ENCODE results near the gene HS2ST1. TPM values are rescaled to one million over a fixed set of nuclear protein-coding genes. Genes with fewer than 3 reads are reported as not detected.

HS2ST1 gene
- total RNA-seq, 2 donors from 2014 or later = 11.5 to 11.7 TPM

DNA sequence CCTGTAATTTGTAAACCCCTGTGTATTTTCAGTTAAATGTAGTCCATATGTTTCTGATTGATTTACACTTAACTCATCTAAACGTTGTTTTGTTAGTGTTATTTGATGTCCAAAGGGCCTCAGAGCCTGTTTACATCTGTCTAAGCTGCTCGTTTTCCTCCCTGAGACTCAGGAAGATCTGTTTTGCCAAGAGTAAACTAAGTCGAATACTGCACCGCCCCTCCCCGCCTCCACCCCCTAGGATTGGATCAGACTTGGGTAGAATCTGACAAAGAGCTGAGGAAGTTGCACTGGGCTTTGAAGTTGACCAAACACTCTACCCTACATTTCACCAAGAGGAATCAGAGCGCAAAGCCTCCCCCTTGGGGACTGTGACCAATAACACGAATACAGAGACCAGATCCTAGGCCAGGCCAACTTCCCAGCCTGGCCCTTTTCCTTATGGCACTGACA, 207.3 kb downstream of the HS2ST1 start:
- WGBS = 58% methylated on average over 7 of the region's 7 CpGs
- no peaks in the 10 kb centered on the region for H3K27me3 ChIP-seq (replicated peaks; ENCODE audit: insufficient read depth)
- no peak overlapping the region for H3K27ac ChIP-seq
- no peak for TF ChIP-seq CTCF (IDR thresholded peaks at IDR 0.05)
- TF ChIP-seq POLR2AphosphoS5 (IDR thresholded peaks at IDR 0.05) = no peak
- TF ChIP-seq POLR2A (IDR thresholded peaks at IDR 0.05) = no peak
- no peak overlapping the region for H3K4me3 ChIP-seq
- H3K36me3 ChIP-seq = no peaks in the 10 kb centered on the region
- no peak for DNase-seq (ENCODE audit: low spot score)
- H3K4me1 ChIP-seq (replicated peaks) = no peaks in the 10 kb centered on the region
- no peaks in the 10 kb centered on the region for H3K9me3 ChIP-seq
- intact Hi-C loops (cut with DNase I) = no loop called here

DNA sequence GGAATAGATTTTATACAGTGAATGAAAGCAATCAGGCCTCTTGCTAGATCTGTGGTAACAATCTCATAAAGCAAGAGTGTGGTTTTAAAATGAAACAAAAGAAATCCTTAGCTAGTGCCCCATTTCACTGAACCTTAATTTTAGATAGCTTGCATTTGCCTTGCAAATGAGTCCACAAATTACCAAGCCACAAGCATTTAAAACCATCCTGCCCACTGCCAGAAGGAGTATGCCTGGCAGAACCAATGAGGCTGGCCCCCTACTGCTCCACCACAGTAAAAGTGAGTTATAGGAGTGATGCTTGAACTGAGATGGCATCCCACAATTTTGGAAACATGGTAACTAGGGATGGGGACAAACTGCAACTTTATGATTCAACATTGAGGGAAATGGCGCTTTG, 207.8 kb downstream of the HS2ST1 start:
- no peak for DNase-seq (ENCODE audit: low spot score)
- no peak overlapping the region for H3K27ac ChIP-seq
- H3K27me3 ChIP-seq (replicated peaks; ENCODE audit: insufficient read depth) = no peaks in the 10 kb centered on the region
- no peaks in the 10 kb centered on the region for H3K9me3 ChIP-seq
- 100% methylated on average over 1 of the region's 1 CpG for WGBS
- intact Hi-C loops (cut with DNase I) = no loop called here
- no peaks in the 10 kb centered on the region for H3K4me1 ChIP-seq (replicated peaks)
- TF ChIP-seq POLR2AphosphoS5 (IDR thresholded peaks at IDR 0.05) (no peak), POLR2A (IDR thresholded peaks at IDR 0.05) (no peak), CTCF (IDR thresholded peaks at IDR 0.05) (no peak)
- H3K36me3 ChIP-seq = no peaks in the 10 kb centered on the region
- no peak overlapping the region for H3K4me3 ChIP-seq

GRCh38 chr1:87123610-87124009, 209.2 kb downstream of the HS2ST1 start:
- 92% methylated on average over 6 of the region's 6 CpGs for WGBS
- intact Hi-C loops (cut with DNase I) = no loop called here
- Histone ChIP-seq H3K36me3 (no peaks in the 10 kb centered on the region), H3K4me3 (no peak overlapping the region), H3K27me3 (replicated peaks; ENCODE audit: insufficient read depth) (no peaks in the 10 kb centered on the region), H3K4me1 (replicated peaks) (no peaks in the 10 kb centered on the region), H3K27ac (no peak overlapping the region), H3K9me3 (no peaks in the 10 kb centered on the region)
- TF ChIP-seq POLR2A (IDR thresholded peaks at IDR 0.05) (no peak), CTCF (IDR thresholded peaks at IDR 0.05) (no peak), POLR2AphosphoS5 (IDR thresholded peaks at IDR 0.05) (no peak)
- no peak for DNase-seq (ENCODE audit: low spot score)

DNA sequence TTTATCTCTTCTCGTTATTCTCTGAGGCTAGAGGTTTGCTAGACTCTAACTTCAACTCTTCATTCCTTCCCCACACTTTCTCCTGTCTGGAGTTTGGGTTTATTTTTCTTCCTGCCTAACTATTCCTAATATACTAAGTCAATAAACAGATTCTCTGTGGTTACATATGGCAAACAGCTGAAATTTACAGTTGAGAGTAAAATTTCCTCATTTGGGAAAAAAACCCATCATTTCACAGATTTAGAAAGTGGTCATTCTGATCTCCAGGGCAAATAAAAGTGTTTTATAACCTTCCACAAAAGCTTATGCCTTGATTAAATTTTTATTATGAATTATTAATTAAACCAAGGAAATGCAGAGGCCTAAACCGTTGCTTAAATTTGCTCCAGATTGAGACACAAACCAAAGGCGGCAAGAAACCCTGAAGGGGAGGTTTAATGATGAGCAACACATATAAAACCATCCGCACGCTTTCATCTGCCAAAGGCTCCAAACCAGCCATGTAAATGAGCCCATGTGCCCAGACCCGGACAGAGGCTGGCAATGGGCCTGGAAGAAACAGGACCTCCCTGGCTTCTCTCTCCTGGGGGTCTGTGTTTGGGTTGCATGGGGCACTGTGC, 212.6 kb downstream of the HS2ST1 start:
- WGBS = 90% methylated on average over 6 of the region's 6 CpGs

More for the DNA sequence above, 212.6 kb downstream of the HS2ST1 start:
- no peaks in the 10 kb centered on the region for H3K4me1 ChIP-seq (replicated peaks)
- DNase-seq (ENCODE audit: low spot score) = no peak
- no peaks in the 10 kb centered on the region for H3K36me3 ChIP-seq
- H3K27me3 ChIP-seq (replicated peaks; ENCODE audit: insufficient read depth) = no peaks in the 10 kb centered on the region
- intact Hi-C loops (cut with DNase I) = no loop called here
- no peak overlapping the region for H3K4me3 ChIP-seq
- no peak overlapping the region for H3K27ac ChIP-seq
- no peak for TF ChIP-seq POLR2A (IDR thresholded peaks at IDR 0.05)
- no peak for TF ChIP-seq POLR2AphosphoS5 (IDR thresholded peaks at IDR 0.05)
- TF ChIP-seq CTCF (IDR thresholded peaks at IDR 0.05) = no peak
- no peaks in the 10 kb centered on the region for H3K9me3 ChIP-seq
